ENCODE data around the gene CCDC191.

DNA sequence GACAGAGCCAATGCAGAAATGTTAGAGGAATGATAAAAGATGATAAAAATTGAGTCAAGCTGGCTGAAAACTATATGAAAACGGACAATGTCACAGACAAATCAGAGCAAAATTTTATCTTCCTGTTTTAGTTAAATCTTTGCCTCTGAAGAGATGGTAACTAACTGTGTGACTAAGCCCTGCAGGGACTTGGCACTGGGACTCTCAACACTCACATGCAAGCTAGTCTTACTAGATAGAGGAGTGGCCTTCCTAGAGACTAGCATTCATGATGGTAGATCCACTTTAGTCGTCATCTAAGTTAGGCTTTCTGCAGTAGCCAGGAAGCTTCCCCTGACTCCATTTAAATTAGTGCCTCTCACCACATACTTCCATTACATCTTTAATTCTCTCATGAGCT lies 4.1 kb downstream of the CCDC191 start:
- TF ChIP-seq, protein P1, sequence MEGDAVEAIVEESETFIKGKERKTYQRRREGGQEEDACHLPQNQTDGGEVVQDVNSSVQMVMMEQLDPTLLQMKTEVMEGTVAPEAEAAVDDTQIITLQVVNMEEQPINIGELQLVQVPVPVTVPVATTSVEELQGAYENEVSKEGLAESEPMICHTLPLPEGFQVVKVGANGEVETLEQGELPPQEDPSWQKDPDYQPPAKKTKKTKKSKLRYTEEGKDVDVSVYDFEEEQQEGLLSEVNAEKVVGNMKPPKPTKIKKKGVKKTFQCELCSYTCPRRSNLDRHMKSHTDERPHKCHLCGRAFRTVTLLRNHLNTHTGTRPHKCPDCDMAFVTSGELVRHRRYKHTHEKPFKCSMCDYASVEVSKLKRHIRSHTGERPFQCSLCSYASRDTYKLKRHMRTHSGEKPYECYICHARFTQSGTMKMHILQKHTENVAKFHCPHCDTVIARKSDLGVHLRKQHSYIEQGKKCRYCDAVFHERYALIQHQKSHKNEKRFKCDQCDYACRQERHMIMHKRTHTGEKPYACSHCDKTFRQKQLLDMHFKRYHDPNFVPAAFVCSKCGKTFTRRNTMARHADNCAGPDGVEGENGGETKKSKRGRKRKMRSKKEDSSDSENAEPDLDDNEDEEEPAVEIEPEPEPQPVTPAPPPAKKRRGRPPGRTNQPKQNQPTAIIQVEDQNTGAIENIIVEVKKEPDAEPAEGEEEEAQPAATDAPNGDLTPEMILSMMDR (IDR thresholded peaks at IDR 0.05) = no peak
- no peak for TF ChIP-seq POLR2A (IDR thresholded peaks at IDR 0.05)

All from thyroid gland (tissue), 4 donors.